SK-N-SH (cell line): ENCODE measurements around the gene TAS2R38. TPM values are rescaled to one million over a fixed set of nuclear protein-coding genes. Genes with fewer than 3 reads are reported as not detected.

Experiments used
- CTCF ChIA-PET: fragments of 300-600, 350-600 bp; formaldehyde crosslinking; extraction: SDS; loops from one replicate; lab custom pipeline; 2021; lab: Yijun Ruan, JAX
- POLR2A ChIA-PET: fragments of 350-600 bp; sonication (Branson Sonifier 250); formaldehyde crosslinking; extraction: SDS; loops from one replicate; lab custom pipeline; 2020; ENCODE audit warnings: antibody characterized with exemption, inconsistent platforms; lab: Yijun Ruan, JAX
- DNase-seq: peaks from one replicate; pipeline ENCODE4 v3.0.0; 2012
- H2AFZ ChIP-seq: fragments of 200-600 bp; sonication (generic); 2 replicates; pipeline ENCODE4 v1.8.1; 2016; ENCODE audit warnings: antibody characterized with exemption, mild to moderate bottlenecking, low read depth
- H3F3A ChIP-seq: fragments of 200-600 bp; sonication (generic); replicated peaks from 2 replicates; pipeline ENCODE3; 2016; ENCODE audit warnings: antibody characterized with exemption, mild to moderate bottlenecking; ENCODE audit not compliant: insufficient read depth
- H3K27ac ChIP-seq, 2 experiments: fragments of 200-500 bp in 1 of 2; fragments of 200-600 bp in 1 of 2; sonication (Bioruptor generic) in 1 of 2; sonication (generic), shearing (Covaris generic) in 1 of 2; 2 replicates each; pipeline versions ENCODE4 v1.5.1 to v1.6.1; 2014 to 2016; ENCODE audit warnings: low read depth in 2 of 2, inconsistent platforms in 1 of 2, low read length in 1 of 2, mild to moderate bottlenecking in 1 of 2, mixed read lengths in 1 of 2
- H3K27me3 ChIP-seq: fragments of 200-600 bp; sonication (generic), shearing (Covaris generic); 2 replicates; pipeline ENCODE4 v1.6.1; 2016; ENCODE audit warnings: mixed run types; ENCODE audit not compliant: insufficient read depth
- H3K36me3 ChIP-seq, 2 experiments: fragments of 200-500 bp in 1 of 2; fragments of 200-600 bp in 1 of 2; sonication (Bioruptor generic) in 1 of 2; sonication (generic) in 1 of 2; replicated peaks in 1 of 2; 2 replicates each; pipeline versions ENCODE3 to v1.5.1; 2014 to 2016; ENCODE audit warnings: low read length in 1 of 2, mild to moderate bottlenecking in 1 of 2; ENCODE audit not compliant: insufficient read depth in 2 of 2, control insufficient read depth in 1 of 2
- H3K4me1 ChIP-seq, 2 experiments: fragments of 200-500 bp in 1 of 2; fragments of 200-600 bp in 1 of 2; sonication (Bioruptor generic) in 1 of 2; sonication (generic), shearing (Covaris generic) in 1 of 2; 2 replicates each; pipeline versions ENCODE4 v1.5.1 to v1.6.1; 2014 to 2016; ENCODE audit warnings: low read depth in 1 of 2, low read length in 1 of 2, mixed run types in 1 of 2; ENCODE audit not compliant: insufficient read depth in 2 of 2, control insufficient read depth in 1 of 2
- H3K4me2 ChIP-seq: fragments of 200-600 bp; sonication (generic), shearing (Covaris generic); 2 replicates; pipeline ENCODE4 v1.6.1; 2017; ENCODE audit warnings: mixed run types
- H3K4me3 ChIP-seq, 2 experiments: fragments of 200-500 bp in 1 of 2; fragments of 200-600 bp in 1 of 2; sonication (Bioruptor generic) in 1 of 2; sonication (generic), shearing (Covaris generic) in 1 of 2; 2 replicates each; pipeline versions ENCODE4 v1.5.1 to v1.8.1; 2014 to 2016; ENCODE audit warnings: low read depth in 2 of 2, inconsistent platforms in 1 of 2, low read length in 1 of 2, mild to moderate bottlenecking in 1 of 2, mixed read lengths in 1 of 2, moderate library complexity in 1 of 2
- H3K79me2 ChIP-seq: fragments of 200-600 bp; sonication (generic); 2 replicates; pipeline ENCODE4 v1.8.1; 2017; ENCODE audit warnings: mild to moderate bottlenecking; ENCODE audit not compliant: insufficient read depth
- H3K9ac ChIP-seq: fragments of 200-600 bp; sonication (generic); 2 replicates; pipeline ENCODE4 v1.6.1; 2017; ENCODE audit warnings: mixed run types
- H3K9me2 ChIP-seq: fragments of 200-600 bp; sonication (generic); 2 replicates; pipeline ENCODE4 v1.6.1; 2017; ENCODE audit warnings: mixed run types
- H3K9me3 ChIP-seq: fragments of 200-600 bp; sonication (generic); 2 replicates; pipeline ENCODE4 v1.6.1; 2017; ENCODE audit warnings: mixed run types, mild to moderate bottlenecking, moderate library complexity
- H4K20me1 ChIP-seq: fragments of 200-600 bp; sonication (generic); 2 replicates; pipeline ENCODE4 v1.6.1; 2017; ENCODE audit warnings: mild to moderate bottlenecking, mixed run types; ENCODE audit not compliant: insufficient read depth
- ELF1 ChIP-seq: IDR thresholded peaks from 2 replicates; pipeline ENCODE4 v1.4.0; 2012
- EP300 ChIP-seq, 2 experiments: IDR thresholded peaks; 2 replicates each; pipeline versions ENCODE4 v1.4.0 to v1.6.1; 2012; ENCODE audit warnings: borderline replicate concordance in 1 of 2, low read depth in 1 of 2, low read length in 1 of 2
- EZH2phosphoT487 ChIP-seq: fragments of 200-600 bp; sonication (generic); IDR thresholded peaks from 2 replicates; pipeline ENCODE4 v1.6.1; 2017; ENCODE audit warnings: low read depth, mixed run types, mild to moderate bottlenecking, antibody characterized with exemption, moderate library complexity, borderline replicate concordance
- FOSL2 ChIP-seq: IDR thresholded peaks from 2 replicates; pipeline ENCODE4 v1.4.0; 2012; ENCODE audit warnings: low read depth, mild to moderate bottlenecking, moderate library complexity, borderline replicate concordance
- FOXM1 ChIP-seq: IDR thresholded peaks from 2 replicates; pipeline ENCODE4 v1.4.0; 2012; ENCODE audit warnings: low read depth, mild to moderate bottlenecking
- JUND ChIP-seq: IDR thresholded peaks from 2 replicates; pipeline ENCODE4 v1.4.0; 2012
- MEF2A ChIP-seq: IDR thresholded peaks from 2 replicates; pipeline ENCODE4 v1.4.0; 2012; ENCODE audit warnings: low read depth, borderline replicate concordance
- NFIC ChIP-seq: IDR thresholded peaks from 2 replicates; pipeline ENCODE4 v1.4.0; 2012; ENCODE audit warnings: borderline replicate concordance
- NRF1 ChIP-seq: IDR thresholded peaks from 2 replicates; pipeline ENCODE4 v1.6.1; 2012; ENCODE audit warnings: low read depth, mild to moderate bottlenecking, low read length
- POLR2AphosphoS5 ChIP-seq: IDR thresholded peaks from 2 replicates; pipeline ENCODE4 v1.6.1; 2012; ENCODE audit warnings: low read depth, low read length
- RAD21 ChIP-seq: IDR thresholded peaks from 2 replicates; pipeline ENCODE4 v1.6.1; 2012; ENCODE audit warnings: mild to moderate bottlenecking, low read length
- SMC3 ChIP-seq: IDR thresholded peaks from 2 replicates; pipeline ENCODE4 v1.6.1; 2012; ENCODE audit warnings: low read depth, low read length, improper control_type of control experiment
- TAF1 ChIP-seq: IDR thresholded peaks from 2 replicates; pipeline ENCODE4 v1.6.1; 2012; ENCODE audit warnings: low read depth, mild to moderate bottlenecking, low read length, moderate library complexity, borderline replicate concordance
- TCF12 ChIP-seq: IDR thresholded peaks from 2 replicates; pipeline ENCODE4 v1.4.0; 2012
- TEAD4 ChIP-seq: IDR thresholded peaks from 2 replicates; pipeline ENCODE4 v1.4.0; 2012; ENCODE audit warnings: mild to moderate bottlenecking, borderline replicate concordance; ENCODE audit not compliant: insufficient read depth
- WGBS: methylation state at CpG from one replicate; pipeline ENCODE4 v1.1.6; 2017; ENCODE audit warnings: low lambda C conversion rate; 5-methylcytosine and 5-hydroxymethylcytosine counted together
- polyA plus RNA-seq, 3 experiments: library from polyadenylated mRNA; depleted of rRNA; stranded (reverse); fragments of >200 nt; gene quantifications; 2 replicates each; pipeline ENCODE4 v1.2.3, GENCODE V29; 2012
- TF ChIP-seq, protein P1 (sequence below): fragments of 150-350 bp; IDR thresholded peaks from 2 replicates; pipeline ENCODE4 v1.6.1; 2016; ENCODE audit warnings: mild to moderate bottlenecking, low read depth, low read length
- TF ChIP-seq, protein P2 (sequence below): IDR thresholded peaks from 2 replicates; pipeline ENCODE4 v1.4.0; 2012; ENCODE audit warnings: low read depth, borderline replicate concordance
- TF ChIP-seq, protein P3 (sequence below): fragments of 200-600 bp; sonication (generic); IDR thresholded peaks from 2 replicates; pipeline ENCODE4 v1.6.1; 2017; ENCODE audit warnings: antibody characterized with exemption, mild to moderate bottlenecking, moderate library complexity
- TF ChIP-seq, protein P4 (sequence below): IDR thresholded peaks from 2 replicates; pipeline ENCODE4 v1.4.0; 2012; ENCODE audit warnings: low read depth
- TF ChIP-seq, protein P5 (sequence below): fragments of 150-350 bp; IDR thresholded peaks from 2 replicates; pipeline ENCODE4 v1.6.1; 2017; ENCODE audit warnings: antibody characterized with exemption, low read length, low read depth, borderline replicate concordance

The TAS2R38 gene
- polyA plus RNA-seq, 1 of the 3 experiments (the other 2 are of a cell fraction): 0.23 TPM

DNA sequence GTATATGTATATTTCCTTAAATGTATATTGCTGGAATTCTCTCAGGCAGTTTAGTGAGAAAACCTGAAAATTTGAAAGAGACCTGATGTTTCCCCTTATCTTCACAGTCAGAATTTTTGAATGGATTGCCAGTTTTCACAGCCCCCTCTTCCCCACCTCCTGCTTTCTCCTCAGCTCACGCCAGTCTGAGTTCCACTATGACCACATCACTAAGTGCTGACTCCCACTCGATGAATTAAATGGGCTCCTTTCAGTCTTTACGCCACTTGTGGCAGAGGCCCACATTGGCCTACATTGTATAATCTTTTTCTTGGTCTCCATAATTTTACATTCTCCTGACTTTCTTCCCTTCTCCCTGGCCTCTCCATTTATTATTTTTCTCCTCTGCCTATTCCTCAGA lies 23.7 kb downstream of the TAS2R38 start:
- POLR2A ChIA-PET: no interaction called here
- no peak overlapping the region for H2AFZ ChIP-seq

DNA sequence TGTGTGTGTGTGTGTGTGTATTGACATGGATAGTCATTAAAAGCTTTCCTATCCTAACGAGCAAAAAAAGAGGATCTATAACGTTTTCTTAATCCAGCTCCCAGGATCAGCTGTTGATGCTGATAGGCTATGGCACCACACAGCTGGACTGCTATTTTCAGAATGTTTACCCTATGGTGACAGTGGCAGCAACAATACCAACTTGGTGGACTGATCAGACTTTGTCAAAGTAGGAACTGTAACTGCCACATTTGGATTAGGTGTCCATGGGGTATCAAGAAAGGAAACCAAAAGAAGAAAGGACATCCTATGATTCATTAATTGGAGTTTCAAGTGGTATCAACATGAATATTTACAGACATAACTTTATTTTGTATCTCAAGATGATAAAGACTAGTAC lies 24.1 kb downstream of the TAS2R38 start:
- DNase-seq: no peak
- Histone ChIP-seq H3K4me2 (no peak overlapping the region), H2AFZ (no peak overlapping the region), H4K20me1 (no peaks in the 10 kb centered on the region), H3K9me2 (no peaks in the 10 kb centered on the region), H3K79me2 (no peaks in the 10 kb centered on the region), H3K4me3 (no peak overlapping the region), H3K36me3 (no peaks in the 10 kb centered on the region), H3K27ac (no peak overlapping the region), H3K4me1 (no peaks in the 10 kb centered on the region), H3K9me3 (no peaks in the 10 kb centered on the region), H3K27me3 (no peaks in the 10 kb centered on the region; the same call in 1 of the 2 replicates), H3K9ac (no peak overlapping the region), H3F3A (no peaks in the 10 kb centered on the region)
- CTCF ChIA-PET: no interaction called here
- POLR2A ChIA-PET: no interaction called here
- 0% methylated on average over 2 of the region's 2 CpGs for WGBS
- TF ChIP-seq SMC3: no peak
- no peak for TF ChIP-seq TCF12
- TF ChIP-seq, protein P1, sequence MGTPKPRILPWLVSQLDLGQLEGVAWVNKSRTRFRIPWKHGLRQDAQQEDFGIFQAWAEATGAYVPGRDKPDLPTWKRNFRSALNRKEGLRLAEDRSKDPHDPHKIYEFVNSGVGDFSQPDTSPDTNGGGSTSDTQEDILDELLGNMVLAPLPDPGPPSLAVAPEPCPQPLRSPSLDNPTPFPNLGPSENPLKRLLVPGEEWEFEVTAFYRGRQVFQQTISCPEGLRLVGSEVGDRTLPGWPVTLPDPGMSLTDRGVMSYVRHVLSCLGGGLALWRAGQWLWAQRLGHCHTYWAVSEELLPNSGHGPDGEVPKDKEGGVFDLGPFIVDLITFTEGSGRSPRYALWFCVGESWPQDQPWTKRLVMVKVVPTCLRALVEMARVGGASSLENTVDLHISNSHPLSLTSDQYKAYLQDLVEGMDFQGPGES: no peak
- TF ChIP-seq RAD21: no peak
- no peak for TF ChIP-seq MEF2A
- TF ChIP-seq EP300 (IDR thresholded peaks at IDR 0.05; ENCODE audit: borderline replicate concordance in 1 of 2, low read depth in 1 of 2, low read length in 1 of 2): no peak
- TF ChIP-seq FOSL2: no peak
- TF ChIP-seq, protein P2, sequence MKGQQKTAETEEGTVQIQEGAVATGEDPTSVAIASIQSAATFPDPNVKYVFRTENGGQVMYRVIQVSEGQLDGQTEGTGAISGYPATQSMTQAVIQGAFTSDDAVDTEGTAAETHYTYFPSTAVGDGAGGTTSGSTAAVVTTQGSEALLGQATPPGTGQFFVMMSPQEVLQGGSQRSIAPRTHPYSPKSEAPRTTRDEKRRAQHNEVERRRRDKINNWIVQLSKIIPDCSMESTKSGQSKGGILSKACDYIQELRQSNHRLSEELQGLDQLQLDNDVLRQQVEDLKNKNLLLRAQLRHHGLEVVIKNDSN: no peak
- TF ChIP-seq FOXM1: no peak
- TF ChIP-seq POLR2AphosphoS5: no peak
- TF ChIP-seq, protein P3, sequence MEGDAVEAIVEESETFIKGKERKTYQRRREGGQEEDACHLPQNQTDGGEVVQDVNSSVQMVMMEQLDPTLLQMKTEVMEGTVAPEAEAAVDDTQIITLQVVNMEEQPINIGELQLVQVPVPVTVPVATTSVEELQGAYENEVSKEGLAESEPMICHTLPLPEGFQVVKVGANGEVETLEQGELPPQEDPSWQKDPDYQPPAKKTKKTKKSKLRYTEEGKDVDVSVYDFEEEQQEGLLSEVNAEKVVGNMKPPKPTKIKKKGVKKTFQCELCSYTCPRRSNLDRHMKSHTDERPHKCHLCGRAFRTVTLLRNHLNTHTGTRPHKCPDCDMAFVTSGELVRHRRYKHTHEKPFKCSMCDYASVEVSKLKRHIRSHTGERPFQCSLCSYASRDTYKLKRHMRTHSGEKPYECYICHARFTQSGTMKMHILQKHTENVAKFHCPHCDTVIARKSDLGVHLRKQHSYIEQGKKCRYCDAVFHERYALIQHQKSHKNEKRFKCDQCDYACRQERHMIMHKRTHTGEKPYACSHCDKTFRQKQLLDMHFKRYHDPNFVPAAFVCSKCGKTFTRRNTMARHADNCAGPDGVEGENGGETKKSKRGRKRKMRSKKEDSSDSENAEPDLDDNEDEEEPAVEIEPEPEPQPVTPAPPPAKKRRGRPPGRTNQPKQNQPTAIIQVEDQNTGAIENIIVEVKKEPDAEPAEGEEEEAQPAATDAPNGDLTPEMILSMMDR: no peak
- no peak for TF ChIP-seq ELF1
- no peak for TF ChIP-seq TAF1
- no peak for TF ChIP-seq NFIC
- no peak for TF ChIP-seq EZH2phosphoT487
- no peak for TF ChIP-seq NRF1
- TF ChIP-seq, protein P4, sequence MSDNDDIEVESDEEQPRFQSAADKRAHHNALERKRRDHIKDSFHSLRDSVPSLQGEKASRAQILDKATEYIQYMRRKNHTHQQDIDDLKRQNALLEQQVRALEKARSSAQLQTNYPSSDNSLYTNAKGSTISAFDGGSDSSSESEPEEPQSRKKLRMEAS: no peak
- TF ChIP-seq, protein P5, sequence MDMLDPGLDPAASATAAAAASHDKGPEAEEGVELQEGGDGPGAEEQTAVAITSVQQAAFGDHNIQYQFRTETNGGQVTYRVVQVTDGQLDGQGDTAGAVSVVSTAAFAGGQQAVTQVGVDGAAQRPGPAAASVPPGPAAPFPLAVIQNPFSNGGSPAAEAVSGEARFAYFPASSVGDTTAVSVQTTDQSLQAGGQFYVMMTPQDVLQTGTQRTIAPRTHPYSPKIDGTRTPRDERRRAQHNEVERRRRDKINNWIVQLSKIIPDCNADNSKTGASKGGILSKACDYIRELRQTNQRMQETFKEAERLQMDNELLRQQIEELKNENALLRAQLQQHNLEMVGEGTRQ: no peak
- no peak for TF ChIP-seq TEAD4

More for the DNA sequence above, 23.7 kb downstream of the TAS2R38 start:
- Histone ChIP-seq H3K9me2 (no peaks in the 10 kb centered on the region), H3K4me1 (no peaks in the 10 kb centered on the region), H3F3A (no peaks in the 10 kb centered on the region), H3K79me2 (no peaks in the 10 kb centered on the region), H3K4me3 (no peak overlapping the region)
- 6% methylated on average over 3 of the region's 3 CpGs for WGBS
- no peak for DNase-seq
- TF ChIP-seq ELF1: no peak
- TF ChIP-seq JUND: no peak
- TF ChIP-seq, all 33 proteins: peak for 0
- H3K9me3 ChIP-seq: no peaks in the 10 kb centered on the region
- H3K27me3 ChIP-seq: no peaks in the 10 kb centered on the region; the same call in 1 of the 2 replicates
- no peaks in the 10 kb centered on the region for H3K36me3 ChIP-seq
- no peak overlapping the region for H3K4me2 ChIP-seq
- H3K9ac ChIP-seq: no peak overlapping the region
- H4K20me1 ChIP-seq: no peaks in the 10 kb centered on the region
- CTCF ChIA-PET: interaction anchor here (1.0 kb wide), 1 partner anchor 27 kb away, joined by 3 read pairs; no protein-coding TSS in a partner anchor
- H3K27ac ChIP-seq: no peak overlapping the region
